Measurements from ENCODE around the gene BCL10. TPM values are rescaled to one million over a fixed set of nuclear protein-coding genes. Genes with fewer than 3 reads are reported as not detected.

The BCL10 gene
- total RNA-seq, 2 experiments from 2014 or later: 23.9 to 26.9 TPM

DNA sequence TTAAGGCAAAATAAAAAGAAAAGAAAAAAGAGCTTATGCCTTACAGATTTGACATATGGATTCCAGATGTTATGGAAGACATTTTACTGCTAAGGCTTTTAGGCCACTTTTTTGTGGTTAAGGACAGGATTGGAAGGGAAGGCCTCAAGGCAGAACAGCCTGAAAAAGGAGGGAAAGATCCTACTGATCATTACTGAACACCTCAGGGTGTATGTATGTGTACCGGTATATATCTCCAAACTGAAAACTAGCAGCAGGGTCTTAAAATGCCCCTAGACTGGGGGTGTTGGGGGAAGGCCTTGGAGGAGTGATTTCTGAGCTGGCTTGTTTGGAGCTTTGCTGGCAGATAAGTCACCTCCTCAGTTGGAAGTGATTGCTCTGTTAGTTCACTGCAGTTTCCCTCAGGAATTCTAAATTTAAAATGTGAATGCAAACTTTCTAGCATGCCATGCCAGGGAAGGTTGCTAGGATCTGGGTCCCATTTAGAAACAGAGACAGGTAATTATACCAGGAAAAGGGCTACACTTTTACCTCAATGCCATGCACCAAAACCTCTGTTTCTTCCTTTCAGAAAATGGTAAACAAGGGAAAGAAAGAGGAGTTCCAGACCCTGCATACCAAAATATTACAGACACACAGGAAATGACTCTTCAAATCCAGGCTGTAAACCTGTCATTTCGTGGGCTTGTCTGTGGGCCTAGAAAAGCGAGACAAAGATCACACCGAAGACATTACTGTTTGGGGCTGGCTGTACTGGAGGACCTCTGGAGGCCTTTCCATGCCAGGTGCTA, 32.0 kb downstream of the BCL10 start:
- H3K4me3 Mint-ChIP-seq: no peak overlapping the region
- no peak overlapping the region for H3K27ac Mint-ChIP-seq

DNA sequence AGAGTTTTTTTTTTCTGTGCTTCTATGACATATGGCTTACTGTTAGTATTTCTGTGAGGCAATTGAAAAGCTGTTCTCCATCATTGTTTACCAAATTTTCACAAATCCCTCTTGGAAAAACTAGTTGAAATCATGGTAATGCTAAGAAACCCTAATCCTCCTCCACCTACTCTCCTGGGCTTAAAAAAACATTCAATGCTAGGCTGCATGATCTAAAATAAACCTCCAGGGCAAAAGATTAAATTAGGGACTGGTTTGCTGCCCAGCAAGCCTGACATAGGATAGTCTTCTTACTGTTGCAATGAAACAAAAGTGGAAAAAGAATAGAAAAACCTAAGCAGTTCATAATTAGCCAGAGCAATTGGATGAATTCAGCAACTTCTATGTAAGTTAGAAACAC, 33.1 kb downstream of the BCL10 start:
- no peak for DNase-seq
- CTCF ChIA-PET: interaction anchor here (0.9 to 3.3 kb wide), 5 partner anchors 11 to 308 kb away, joined by 3 to 15 read pairs (median 3); partner anchors contain the start of gene C1orf52
- no peak overlapping the region for H3K27ac Mint-ChIP-seq
- H3K4me1 Mint-ChIP-seq: peaks cover 16% of the 10 kb centered on the region
- ATAC-seq: no peak
- no peaks in the 10 kb centered on the region for H3K9me3 Mint-ChIP-seq (ENCODE audit: low read depth)
- peaks cover 4% of the 10 kb centered on the region for H3K36me3 Mint-ChIP-seq
- no peaks in the 10 kb centered on the region for H3K27me3 Mint-ChIP-seq
- no peak overlapping the region for H3K4me3 Mint-ChIP-seq

More for the DNA sequence above, 32.0 kb downstream of the BCL10 start:
- Mint-ChIP-seq H3K9me3 (ENCODE audit: low read depth) (peaks cover 2% of the 10 kb centered on the region), H3K36me3 (peaks cover 6% of the 10 kb centered on the region), H3K4me1 (peaks cover 16% of the 10 kb centered on the region), H3K27me3 (no peaks in the 10 kb centered on the region)
- DNase-seq (no peak), ATAC-seq (no peak)
- CTCF ChIA-PET: interaction anchor here (0.8 to 3.3 kb wide), 5 partner anchors 10 to 309 kb away, joined by 3 to 15 read pairs (median 3); partner anchors contain the start of gene C1orf52

DNA sequence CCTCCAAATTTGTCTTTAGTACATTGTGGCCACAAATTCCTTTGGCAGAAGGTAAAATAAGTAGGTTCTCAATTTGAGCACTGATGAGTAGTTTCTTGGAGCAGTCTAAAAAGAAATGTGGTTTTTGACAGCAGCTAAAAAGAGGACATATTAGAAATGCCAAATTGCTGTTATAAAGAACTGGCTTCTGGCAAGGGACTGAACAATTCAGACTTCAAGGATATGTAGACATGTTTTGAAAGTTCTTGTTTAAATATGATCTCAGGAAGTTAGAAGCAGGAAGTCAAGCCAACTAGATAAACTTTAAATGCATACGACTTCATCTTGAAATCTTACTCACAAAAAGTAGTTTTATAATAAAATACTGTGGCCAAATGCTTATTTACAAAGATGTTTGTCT, 35.8 kb downstream of the BCL10 start:
- Mint-ChIP-seq H3K27me3 (peaks cover 3% of the 10 kb centered on the region), H3K4me1 (peaks cover 16% of the 10 kb centered on the region), H3K4me3 (no peak overlapping the region), H3K9me3 (ENCODE audit: low read depth) (no peaks in the 10 kb centered on the region), H3K27ac (no peak overlapping the region), H3K36me3 (peaks cover 1% of the 10 kb centered on the region)
- CTCF ChIA-PET: interaction anchor here (0.8 to 2.2 kb wide), 13 partner anchors 8 to 305 kb away, joined by 3 to 19 read pairs (median 3); partner anchors contain the start of gene C1orf52
- ATAC-seq: no peak
- no peak for DNase-seq

DNA sequence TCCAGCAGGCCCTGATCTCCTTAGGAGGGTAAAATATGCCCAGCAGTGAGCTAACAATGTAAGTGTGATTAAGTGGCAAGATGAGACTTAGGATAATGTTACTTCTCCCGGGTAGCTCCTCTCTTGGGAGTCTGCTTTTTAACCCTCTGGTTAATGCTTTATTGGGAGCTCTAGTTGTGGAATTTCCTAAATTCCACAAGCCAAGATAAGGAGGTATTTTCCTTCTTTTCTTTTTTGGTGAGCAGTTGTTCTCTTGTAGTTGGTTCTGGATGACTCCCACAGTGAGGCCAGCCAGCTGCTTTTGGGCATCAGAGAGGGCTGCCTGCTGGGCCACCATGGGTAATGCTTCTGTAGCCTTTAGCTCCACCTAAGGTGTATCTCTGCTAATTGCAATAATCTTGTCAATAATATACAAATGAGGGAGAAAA, 36.2 kb downstream of the BCL10 start:
- DNase-seq (peak; percentile 48), ATAC-seq (peak; percentile 84)
- no peak overlapping the region for H3K27ac Mint-ChIP-seq
- H3K4me3 Mint-ChIP-seq: no peak overlapping the region
- peaks cover 14% of the 10 kb centered on the region for H3K4me1 Mint-ChIP-seq
- peaks cover 3% of the 10 kb centered on the region for H3K27me3 Mint-ChIP-seq
- CTCF ChIA-PET: interaction anchor here (0.8 to 2.2 kb wide), 16 partner anchors 9 to 305 kb away, joined by 3 to 19 read pairs (median 4); partner anchors contain the start of gene C1orf52
- H3K36me3 Mint-ChIP-seq: peaks cover 1% of the 10 kb centered on the region
- no peaks in the 10 kb centered on the region for H3K9me3 Mint-ChIP-seq (ENCODE audit: low read depth)

DNA sequence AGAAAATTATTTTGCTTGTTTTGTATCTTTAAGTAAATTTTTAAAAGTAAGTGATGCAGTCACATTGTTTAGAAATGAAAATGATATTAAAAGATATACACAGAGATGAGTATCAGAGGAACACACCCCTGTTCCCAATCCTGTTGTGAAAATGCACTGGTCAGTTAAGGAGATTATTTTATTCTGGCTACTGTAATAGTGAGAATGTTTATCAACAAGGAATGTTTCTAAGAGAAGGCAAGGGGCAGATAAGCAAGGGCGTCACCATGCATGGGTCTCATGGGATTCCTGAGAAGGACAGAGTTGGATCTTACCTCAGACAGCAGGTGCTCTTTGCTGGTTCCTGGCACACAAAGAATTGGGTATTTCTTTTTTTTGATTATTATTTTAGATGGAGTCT, 38.8 kb downstream of the BCL10 start:
- ATAC-seq (no peak), DNase-seq (no peak)
- peaks cover 9% of the 10 kb centered on the region for H3K4me1 Mint-ChIP-seq
- peaks cover 1% of the 10 kb centered on the region for H3K36me3 Mint-ChIP-seq
- no peak overlapping the region for H3K27ac Mint-ChIP-seq
- CTCF ChIA-PET: no interaction called here
- no peaks in the 10 kb centered on the region for H3K9me3 Mint-ChIP-seq (ENCODE audit: low read depth)
- H3K27me3 Mint-ChIP-seq: peaks cover 5% of the 10 kb centered on the region
- H3K4me3 Mint-ChIP-seq: no peak overlapping the region

DNA sequence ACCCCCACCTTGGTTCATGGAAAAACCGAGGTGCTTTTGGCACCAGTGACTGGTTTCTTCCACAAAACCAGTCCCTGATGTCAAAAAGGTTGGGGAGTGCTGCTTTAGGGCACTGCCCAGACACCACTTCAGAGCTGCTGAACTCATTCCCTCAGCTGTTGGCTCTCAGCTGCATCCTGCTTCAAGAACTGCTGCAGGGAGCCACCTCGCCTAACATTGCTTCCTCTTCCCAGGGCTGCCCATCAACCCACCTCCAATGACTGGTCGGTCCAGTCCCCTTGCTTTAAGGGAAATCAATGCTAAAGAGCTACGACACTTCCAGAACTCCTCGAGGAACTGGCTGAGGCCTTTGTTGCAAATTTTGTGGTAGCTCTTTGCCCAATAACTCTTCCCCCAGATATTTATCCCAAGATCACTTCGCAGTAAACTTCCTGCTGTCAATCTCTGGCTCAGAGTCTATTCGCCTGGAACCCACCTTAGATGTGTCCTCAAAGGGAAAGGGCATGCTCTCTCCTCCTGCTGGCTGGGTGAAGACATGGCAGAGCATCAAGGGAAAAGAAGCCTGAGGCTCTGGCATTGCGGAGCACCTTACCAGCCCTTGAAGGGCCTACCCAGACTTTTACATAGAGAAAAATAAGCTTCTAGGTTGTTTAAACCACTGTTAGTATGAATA, 46.0 kb downstream of the BCL10 start:
- no peaks in the 10 kb centered on the region for H3K36me3 Mint-ChIP-seq
- CTCF ChIA-PET: interaction anchor here (1.0 to 2.4 kb wide), 7 partner anchors 10 to 294 kb away, joined by 3 to 12 read pairs (median 4); a partner anchor contains a TSS
- no peak for DNase-seq
- no peak overlapping the region for H3K4me3 Mint-ChIP-seq
- peak; percentile 53 for ATAC-seq
- no peaks in the 10 kb centered on the region for H3K9me3 Mint-ChIP-seq (ENCODE audit: low read depth)
- H3K4me1 Mint-ChIP-seq: no peaks in the 10 kb centered on the region
- H3K27ac Mint-ChIP-seq: no peak overlapping the region
- H3K27me3 Mint-ChIP-seq: peaks cover 12% of the 10 kb centered on the region

DNA sequence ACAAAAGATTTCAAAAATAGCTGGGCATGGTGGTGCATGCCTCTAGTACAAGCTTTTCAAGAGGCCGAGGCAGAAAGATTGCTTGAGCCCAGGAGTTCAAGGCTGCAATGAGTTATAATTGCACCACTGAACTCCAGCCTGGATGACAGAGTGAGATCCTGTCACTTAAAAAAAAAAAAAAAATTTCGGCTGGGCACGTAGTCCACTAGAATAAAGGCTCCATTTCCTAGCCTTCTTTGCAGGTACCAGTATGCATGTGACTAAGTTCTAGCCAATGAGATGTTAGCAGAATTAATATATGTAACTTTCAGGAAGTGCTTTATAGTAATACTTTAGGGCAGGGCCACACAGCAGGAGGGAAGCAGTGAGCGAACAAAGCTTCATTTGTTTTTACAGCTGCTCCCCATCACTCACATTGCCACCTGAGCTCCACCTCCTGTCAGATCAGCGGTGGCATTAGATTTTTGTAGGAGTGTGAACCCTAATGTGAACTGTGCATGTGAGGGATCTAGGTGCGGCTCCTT, 46.8 kb downstream of the BCL10 start:
- Mint-ChIP-seq H3K27ac (no peak overlapping the region), H3K4me1 (no peaks in the 10 kb centered on the region), H3K36me3 (no peaks in the 10 kb centered on the region), H3K9me3 (ENCODE audit: low read depth) (no peaks in the 10 kb centered on the region), H3K27me3 (peaks cover 12% of the 10 kb centered on the region), H3K4me3 (no peak overlapping the region)
- ATAC-seq: no peak
- CTCF ChIA-PET: interaction anchor here (0.7 to 1.5 kb wide), 5 partner anchors 10 to 285 kb away, joined by 3 to 5 read pairs (median 4); no protein-coding TSS in a partner anchor
- DNase-seq: no peak

DNA sequence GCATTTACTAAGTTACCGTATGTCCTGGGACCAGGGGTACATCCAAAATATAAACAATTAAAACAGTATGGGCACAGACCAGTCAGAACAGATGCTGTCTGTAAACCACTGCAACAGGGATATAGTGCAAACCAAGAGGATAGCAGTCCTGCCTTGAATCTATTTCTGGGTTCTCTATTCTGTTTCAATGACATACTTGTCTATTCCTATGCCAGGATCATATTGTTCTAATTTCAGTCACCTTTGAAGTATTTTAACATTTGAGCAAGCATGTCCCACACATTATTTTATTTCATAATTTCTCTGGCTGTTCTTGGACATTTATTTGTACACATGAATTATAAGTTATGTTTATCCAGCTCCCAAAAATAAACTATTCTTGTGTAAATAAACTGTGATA, 47.5 kb downstream of the BCL10 start:
- ATAC-seq (no peak), DNase-seq (no peak)
- Mint-ChIP-seq H3K27ac (no peak overlapping the region), H3K9me3 (ENCODE audit: low read depth) (no peaks in the 10 kb centered on the region), H3K36me3 (no peaks in the 10 kb centered on the region), H3K4me1 (no peaks in the 10 kb centered on the region), H3K27me3 (peaks cover 12% of the 10 kb centered on the region), H3K4me3 (no peak overlapping the region)
- CTCF ChIA-PET: interaction anchor here (0.7 to 1.3 kb wide), 2 partner anchors 11 to 14 kb away, joined by 3 to 5 read pairs; no protein-coding TSS in a partner anchor

DNA sequence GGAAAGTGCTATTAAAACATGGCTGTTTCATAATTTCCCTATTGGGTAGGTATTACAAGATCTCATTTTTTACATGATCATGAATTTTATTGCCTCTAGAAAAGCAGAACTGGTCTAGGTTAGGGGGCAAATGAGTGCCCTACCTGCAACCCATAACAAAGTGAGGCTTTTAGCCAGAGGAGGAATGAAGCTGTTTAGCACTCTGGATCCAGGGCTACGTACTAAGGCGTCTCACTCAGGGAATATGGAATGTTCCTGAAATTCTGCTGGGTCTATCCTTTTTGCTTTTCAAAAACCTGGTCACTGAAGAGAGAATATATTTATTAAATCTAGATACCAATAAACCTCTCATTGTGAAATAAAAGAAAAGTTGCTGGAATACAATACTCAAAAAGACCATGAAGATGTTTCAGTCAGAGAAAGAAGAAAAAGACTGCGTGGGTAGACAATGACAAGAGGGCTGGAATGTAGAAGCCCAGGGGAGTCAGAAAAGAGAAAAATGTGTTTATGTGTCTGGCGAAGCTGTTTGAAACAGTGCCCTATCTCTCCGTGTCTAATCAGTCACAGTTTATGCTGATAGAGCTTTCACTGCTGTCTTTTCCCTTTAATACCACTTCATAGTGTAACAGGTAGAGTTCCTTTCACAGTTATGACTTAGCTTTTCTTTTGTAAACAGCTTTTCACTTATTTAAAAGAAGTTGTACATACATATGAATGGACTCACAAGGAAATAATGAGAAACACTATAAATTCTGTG, 50.6 kb downstream of the BCL10 start:
- Mint-ChIP-seq H3K27ac (no peak overlapping the region), H3K9me3 (ENCODE audit: low read depth) (no peaks in the 10 kb centered on the region), H3K4me3 (no peak overlapping the region), H3K27me3 (peaks cover 9% of the 10 kb centered on the region), H3K36me3 (no peaks in the 10 kb centered on the region), H3K4me1 (no peaks in the 10 kb centered on the region)
- CTCF ChIA-PET: interaction anchor here (1.2 to 2.3 kb wide), 2 partner anchors 29 to 33 kb away, joined by 3 to 6 read pairs; partner anchors contain the start of gene C1orf52
- ATAC-seq: no peak
- no peak for DNase-seq

DNA sequence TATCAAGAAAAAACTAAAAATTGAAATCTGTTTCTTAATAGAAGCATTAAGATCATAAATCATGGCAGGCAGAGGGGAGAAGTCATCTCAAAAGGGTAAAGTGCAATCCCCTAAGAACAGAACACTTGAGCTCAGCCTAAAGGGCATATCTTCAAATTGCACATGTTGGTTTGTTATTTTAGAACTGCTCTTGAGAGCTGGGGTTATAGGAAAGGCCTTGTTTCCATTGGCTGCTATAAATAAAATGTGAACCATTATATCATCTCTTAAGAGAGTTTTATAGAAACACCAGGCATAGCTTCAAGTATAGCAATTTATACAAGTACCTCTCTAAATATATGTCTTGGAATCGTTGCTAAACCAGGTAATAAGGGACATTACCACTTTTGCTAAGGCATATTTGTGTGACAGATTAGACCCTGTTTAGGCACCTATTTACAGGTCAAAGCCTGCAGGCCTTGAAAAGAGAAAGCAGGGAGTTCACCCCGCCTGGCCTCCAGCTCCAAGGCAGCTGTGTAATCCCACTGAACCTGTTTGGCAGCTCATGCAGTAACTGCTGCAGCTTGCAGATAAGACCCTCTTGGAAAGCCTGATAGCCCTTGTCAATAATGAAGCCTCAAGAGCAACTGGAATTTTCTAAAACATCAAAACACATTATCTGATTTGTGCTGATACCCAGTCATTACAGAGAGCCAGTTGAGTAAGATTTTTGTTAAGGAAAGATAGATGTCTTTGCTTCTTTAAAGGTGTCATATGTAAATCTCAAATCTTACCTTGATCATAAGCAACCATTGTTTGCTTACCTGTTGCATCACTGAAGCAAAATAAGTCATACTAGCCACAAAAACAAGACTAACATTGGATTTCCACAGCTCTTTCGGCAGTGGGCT, 51.5 kb downstream of the BCL10 start:
- no peak for DNase-seq
- CTCF ChIA-PET: interaction anchor here (0.6 to 2.3 kb wide), 4 partner anchors 22 to 280 kb away, joined by 3 to 6 read pairs (median 3); partner anchors contain the start of gene C1orf52

DNA sequence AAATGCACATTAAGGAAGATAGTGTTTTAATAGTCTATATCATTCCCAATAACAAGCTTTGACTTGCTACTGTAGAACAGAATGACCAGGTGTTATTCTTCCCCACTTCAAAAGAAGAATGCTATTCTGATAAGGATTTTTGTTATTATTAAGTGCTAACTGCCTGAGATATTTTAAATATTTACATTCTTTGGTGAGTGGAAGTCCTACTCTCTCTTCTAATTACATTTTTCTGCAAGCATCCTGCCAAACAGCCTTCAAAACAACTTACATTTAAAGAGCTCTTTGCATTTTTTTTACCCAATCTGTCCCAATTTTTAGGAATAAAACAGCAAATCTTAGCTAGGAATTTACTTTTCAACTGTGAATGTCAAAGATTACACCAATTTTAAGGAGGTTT, 52.1 kb downstream of the BCL10 start:
- H3K27me3 Mint-ChIP-seq: peaks cover 9% of the 10 kb centered on the region
- no peak for ATAC-seq
- no peaks in the 10 kb centered on the region for H3K9me3 Mint-ChIP-seq (ENCODE audit: low read depth)
- no peaks in the 10 kb centered on the region for H3K36me3 Mint-ChIP-seq
- no peaks in the 10 kb centered on the region for H3K4me1 Mint-ChIP-seq
- CTCF ChIA-PET: interaction anchor here (0.6 to 2.3 kb wide), 4 partner anchors 23 to 279 kb away, joined by 3 to 6 read pairs (median 3); partner anchors contain the start of gene C1orf52
- no peak for DNase-seq
- no peak overlapping the region for H3K4me3 Mint-ChIP-seq
- H3K27ac Mint-ChIP-seq: no peak overlapping the region

More for the DNA sequence above, 51.5 kb downstream of the BCL10 start:
- H3K36me3 Mint-ChIP-seq: no peaks in the 10 kb centered on the region
- no peak overlapping the region for H3K27ac Mint-ChIP-seq
- no peaks in the 10 kb centered on the region for H3K9me3 Mint-ChIP-seq (ENCODE audit: low read depth)
- no peak overlapping the region for H3K4me3 Mint-ChIP-seq
- peaks cover 9% of the 10 kb centered on the region for H3K27me3 Mint-ChIP-seq
- no peaks in the 10 kb centered on the region for H3K4me1 Mint-ChIP-seq
- ATAC-seq: no peak

DNA sequence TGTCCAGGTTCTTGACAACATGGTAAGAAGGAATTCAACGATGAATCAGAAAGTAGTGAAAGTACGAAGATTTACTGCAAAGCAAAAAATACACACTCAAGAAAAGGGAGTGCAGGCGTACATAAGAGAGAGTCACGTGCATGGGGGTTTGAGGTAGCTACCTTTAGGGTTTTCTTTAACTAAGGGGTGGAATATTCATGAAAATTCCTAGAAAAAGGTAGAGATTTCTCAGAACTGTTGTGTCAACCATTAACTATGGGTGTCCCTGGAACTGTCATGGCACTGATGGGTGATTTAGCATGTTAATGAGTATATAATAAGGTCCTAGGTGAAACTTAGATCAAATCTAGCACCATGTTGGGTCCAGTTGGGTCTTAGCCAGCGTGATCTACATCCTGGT, 53.1 kb downstream of the BCL10 start:
- Mint-ChIP-seq H3K27ac (no peak overlapping the region), H3K4me1 (no peaks in the 10 kb centered on the region), H3K9me3 (ENCODE audit: low read depth) (no peaks in the 10 kb centered on the region), H3K36me3 (no peaks in the 10 kb centered on the region), H3K4me3 (no peak overlapping the region), H3K27me3 (peaks cover 15% of the 10 kb centered on the region)
- CTCF ChIA-PET: interaction anchor here (2.3 kb wide), 1 partner anchor 36 kb away, joined by 6 read pairs; the partner anchor contains the start of gene C1orf52
- ATAC-seq: no peak
- no peak for DNase-seq
